C4-2B (cell line): ENCODE data around the gene MED15.
"Not testable (repeated sequence)": the region's sequence is repeated elsewhere in the genome, so short reads cannot be mapped to it uniquely, and the experiment has no call there.

Experiments used
- ZFX ChIP-seq: fragments of 450-650 bp; IDR thresholded peaks from 2 replicates; pipeline ENCODE4 v1.6.1; 2017
- TF ChIP-seq, protein P1 (sequence below): fragments of 450-650 bp; conservative IDR thresholded peaks from 2 replicates; pipeline ENCODE4 v1.5.1; 2017; ENCODE audit warnings: mild to moderate bottlenecking

- TF ChIP-seq, protein P1, sequence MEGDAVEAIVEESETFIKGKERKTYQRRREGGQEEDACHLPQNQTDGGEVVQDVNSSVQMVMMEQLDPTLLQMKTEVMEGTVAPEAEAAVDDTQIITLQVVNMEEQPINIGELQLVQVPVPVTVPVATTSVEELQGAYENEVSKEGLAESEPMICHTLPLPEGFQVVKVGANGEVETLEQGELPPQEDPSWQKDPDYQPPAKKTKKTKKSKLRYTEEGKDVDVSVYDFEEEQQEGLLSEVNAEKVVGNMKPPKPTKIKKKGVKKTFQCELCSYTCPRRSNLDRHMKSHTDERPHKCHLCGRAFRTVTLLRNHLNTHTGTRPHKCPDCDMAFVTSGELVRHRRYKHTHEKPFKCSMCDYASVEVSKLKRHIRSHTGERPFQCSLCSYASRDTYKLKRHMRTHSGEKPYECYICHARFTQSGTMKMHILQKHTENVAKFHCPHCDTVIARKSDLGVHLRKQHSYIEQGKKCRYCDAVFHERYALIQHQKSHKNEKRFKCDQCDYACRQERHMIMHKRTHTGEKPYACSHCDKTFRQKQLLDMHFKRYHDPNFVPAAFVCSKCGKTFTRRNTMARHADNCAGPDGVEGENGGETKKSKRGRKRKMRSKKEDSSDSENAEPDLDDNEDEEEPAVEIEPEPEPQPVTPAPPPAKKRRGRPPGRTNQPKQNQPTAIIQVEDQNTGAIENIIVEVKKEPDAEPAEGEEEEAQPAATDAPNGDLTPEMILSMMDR = not testable (repeated sequence)
- TF ChIP-seq ZFX = not testable (repeated sequence)
Observed at GRCh38 chr22:20619893-20620194, 112.4 kb downstream of the MED15 start.
